DMS153 treated with DMSO at 0.1 percent for 48 hours (cell line): ENCODE data around the gene IGFL1.
"Not testable (repeated sequence)": the region's sequence is repeated elsewhere in the genome, so short reads cannot be mapped to it uniquely, and the experiment has no call there.

ENCODE experiments used
- DNase-seq: peaks from one replicate; lab custom pipeline; 2025; ENCODE audit not compliant: unreplicated experiment; lab: John Stamatoyannopoulos, UW

IGFL1 gene

GRCh38 chr19:46229442-46229841, at the start of gene IGFL1:
TSS of gene IGFL1 (plus strand) at chr19:46229742. CDS start at chr19:46229775, 33 bp downstream.
- no peak for DNase-seq

GRCh38 chr19:46180701-46181387, 48.7 kb upstream of the IGFL1 start:
- no peak for DNase-seq

GRCh38 chr19:46181388-46181779, 48.2 kb upstream of the IGFL1 start:
- DNase-seq: no peak

GRCh38 chr19:46182476-46182875, 47.1 kb upstream of the IGFL1 start:
- DNase-seq: no peak

GRCh38 chr19:46184775-46185710, 44.5 kb upstream of the IGFL1 start:
- not testable (repeated sequence) for DNase-seq

GRCh38 chr19:46186101-46186716, 43.3 kb upstream of the IGFL1 start:
- DNase-seq: no peak

GRCh38 chr19:46186717-46187101, 42.8 kb upstream of the IGFL1 start:
- DNase-seq: peak; percentile 4

GRCh38 chr19:46189971-46190888, 39.3 kb upstream of the IGFL1 start:
- no peak for DNase-seq

- DNase-seq: no peak
Measured at GRCh38 chr19:46191356-46191755, 38.2 kb upstream of the IGFL1 start.

GRCh38 chr19:46191972-46192371, 37.6 kb upstream of the IGFL1 start:
- no peak for DNase-seq

- not testable (repeated sequence) for DNase-seq
Measured at GRCh38 chr19:46192626-46192991, 36.9 kb upstream of the IGFL1 start.

GRCh38 chr19:46192992-46193650, 36.4 kb upstream of the IGFL1 start:
- peak; percentile 14 for DNase-seq

- no peak for DNase-seq
Measured at GRCh38 chr19:46193678-46194077, 35.9 kb upstream of the IGFL1 start.

- DNase-seq: no peak
Measured at GRCh38 chr19:46195104-46195503, 34.4 kb upstream of the IGFL1 start.

- not testable (repeated sequence) for DNase-seq
Measured at GRCh38 chr19:46195919-46196318, 33.6 kb upstream of the IGFL1 start.

- no peak for DNase-seq
Measured at GRCh38 chr19:46196410-46197124, 33.0 kb upstream of the IGFL1 start.

- DNase-seq: no peak
Measured at GRCh38 chr19:46197314-46198070, 32.0 kb upstream of the IGFL1 start.

- DNase-seq: no peak
Measured at GRCh38 chr19:46198756-46199155, 30.8 kb upstream of the IGFL1 start.
